HL-60/S4 treated with retinoic acid at 250 ng/mL for 4 days and 3 days (cell line): Measurements from ENCODE around the gene LRRC23.
"Not testable (repeated sequence)": the region's sequence is repeated elsewhere in the genome, so short reads cannot be mapped to it uniquely, and the experiment has no call there.

Experiments
- in situ Hi-C: fragments of 300-500 bp; cut with MboI; formaldehyde crosslinking; loops from 2 replicates; pipeline ENCODE4 v1.7.0; 2022; ENCODE audit warnings: low sequenced_read_pairs

LRRC23 gene

DNA sequence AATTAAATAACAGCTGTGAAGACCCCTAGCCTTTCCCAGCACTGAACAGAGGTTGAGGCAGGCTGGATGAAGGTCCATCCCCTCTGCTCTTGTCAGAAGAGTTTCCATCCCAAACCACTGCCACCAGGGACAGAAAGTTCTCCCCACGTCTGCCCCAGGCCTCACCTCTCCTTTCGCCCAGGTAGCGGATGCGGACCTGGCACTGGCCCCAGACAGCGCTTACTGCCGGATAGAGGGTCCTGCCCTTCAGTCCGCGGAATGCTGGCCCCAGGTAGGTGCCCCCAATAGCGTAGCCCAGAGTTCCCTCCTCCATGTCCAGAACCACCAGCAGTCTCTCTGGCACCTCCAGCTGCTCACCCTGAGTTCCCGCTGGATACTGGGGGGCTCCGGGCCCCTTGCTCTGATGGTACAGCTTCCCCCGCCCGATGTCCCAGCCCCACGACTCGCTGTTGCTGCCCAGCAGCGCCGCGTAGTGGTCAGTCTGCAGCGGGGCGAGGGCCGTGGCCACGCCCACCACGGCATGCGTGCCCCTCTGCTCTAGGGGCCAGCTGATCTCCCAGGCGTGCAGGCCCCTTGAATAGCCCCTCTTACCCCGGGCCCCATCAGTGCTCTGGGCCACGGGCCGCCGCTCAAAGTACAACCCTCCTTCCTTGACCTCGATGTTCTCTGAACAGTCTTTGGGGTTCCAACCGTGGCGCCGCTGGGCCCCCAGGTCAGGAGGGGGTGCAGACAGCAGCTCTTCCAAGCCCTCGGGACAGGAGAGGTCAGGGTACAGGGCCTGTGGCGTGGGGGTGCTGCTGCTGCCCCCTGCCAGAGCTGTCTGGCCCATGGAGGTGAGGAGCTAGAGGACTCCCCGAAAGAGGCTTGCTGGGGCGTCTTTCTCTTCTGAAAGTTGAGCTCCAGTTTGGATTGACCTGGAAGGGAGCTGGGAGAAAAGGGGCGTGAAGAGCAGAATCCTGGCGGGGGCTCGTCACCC, 32.3 kb upstream of the LRRC23 start:
- in situ Hi-C loops, result no loop called here

DNA sequence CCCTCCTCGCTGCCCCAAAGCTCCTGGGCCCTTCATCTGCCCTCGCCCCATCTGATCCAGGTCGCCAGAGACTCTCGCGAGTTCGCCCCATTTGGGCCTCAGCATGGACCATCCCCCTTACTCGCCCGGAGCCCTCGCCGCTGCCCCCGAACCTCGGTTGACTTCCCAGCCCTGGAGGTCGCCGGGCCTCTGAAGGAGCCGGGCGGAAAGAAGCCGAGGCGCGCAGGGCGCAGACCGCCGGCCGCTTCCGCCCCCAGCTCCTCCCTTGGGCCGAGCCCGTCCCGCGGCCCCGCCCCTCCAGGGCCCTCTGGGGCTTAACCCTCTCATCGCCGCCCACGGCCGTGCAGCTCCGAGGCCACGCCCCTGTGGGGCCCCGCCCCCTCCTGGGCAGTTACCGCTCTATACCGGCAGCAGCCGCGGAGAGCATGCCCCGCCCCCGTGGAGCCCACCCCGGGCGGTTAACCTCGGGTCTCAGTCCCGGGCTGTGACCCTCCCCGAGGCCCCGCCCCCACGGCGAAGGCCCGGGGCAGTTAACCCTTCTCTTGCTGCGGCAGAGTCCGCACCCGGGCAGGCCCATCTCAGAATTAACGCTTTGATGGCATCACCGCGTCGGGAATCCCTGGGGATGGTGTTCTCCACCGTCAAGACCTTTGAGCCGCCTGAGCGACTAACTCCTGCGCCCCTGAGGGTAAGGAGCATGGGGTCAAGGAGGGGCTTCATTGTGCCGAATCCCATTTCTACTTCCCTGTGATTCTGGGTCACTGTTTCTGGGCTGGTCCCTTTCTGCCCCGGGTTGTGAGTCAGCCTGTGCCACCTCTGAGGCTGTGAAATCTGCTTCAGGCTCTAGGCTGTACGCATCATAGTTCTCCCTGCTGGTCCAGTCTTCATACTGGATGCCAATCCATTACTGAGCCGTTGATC, 31.3 kb upstream of the LRRC23 start, which contains the start of gene SPSB2:
TSS of gene SPSB2 (minus strand) at position 210 of the 921 bp plus-strand sequence. CDS start 402 bp downstream, outside the sequence.
- in situ Hi-C loops, result no loop called here

DNA sequence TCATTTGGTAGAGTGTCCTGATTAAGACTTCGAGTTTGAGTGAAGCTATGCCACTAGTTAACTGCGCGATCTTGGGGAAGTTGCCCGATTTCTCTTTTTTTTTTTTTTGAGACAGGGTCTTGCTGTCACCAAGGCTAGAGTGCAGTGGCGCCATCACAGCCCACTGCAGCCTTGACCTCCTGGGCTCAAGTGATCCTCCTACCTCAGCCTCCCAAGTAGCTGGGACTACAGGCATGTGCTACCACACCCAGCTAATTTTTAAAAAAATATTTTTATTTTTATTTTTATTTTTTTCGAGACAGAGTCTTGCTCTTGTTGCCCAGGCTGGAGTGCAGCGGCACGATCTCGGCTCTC, 30.6 kb upstream of the LRRC23 start:
- in situ Hi-C loops, result not testable (repeated sequence)

DNA sequence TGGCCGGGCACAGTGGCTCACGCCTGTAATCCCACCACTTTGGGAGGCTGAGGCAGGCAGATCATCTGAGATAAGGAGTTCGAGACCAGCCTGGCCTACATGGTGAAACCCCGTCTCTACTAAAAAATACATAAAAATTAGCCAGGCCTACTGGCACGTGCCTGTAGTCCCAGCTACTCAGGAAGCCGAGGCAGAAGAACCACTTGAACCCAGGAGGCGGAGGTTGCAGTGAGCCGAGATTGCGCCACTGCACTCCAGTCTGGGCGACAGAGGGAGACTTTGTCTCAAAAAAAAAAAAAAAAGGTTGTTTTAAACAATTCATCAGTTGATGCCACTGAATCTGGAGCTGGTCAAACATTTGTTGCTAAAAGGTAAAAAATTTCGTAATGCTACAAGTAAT, 24.8 kb upstream of the LRRC23 start:
- in situ Hi-C loops, result not testable (repeated sequence)

DNA sequence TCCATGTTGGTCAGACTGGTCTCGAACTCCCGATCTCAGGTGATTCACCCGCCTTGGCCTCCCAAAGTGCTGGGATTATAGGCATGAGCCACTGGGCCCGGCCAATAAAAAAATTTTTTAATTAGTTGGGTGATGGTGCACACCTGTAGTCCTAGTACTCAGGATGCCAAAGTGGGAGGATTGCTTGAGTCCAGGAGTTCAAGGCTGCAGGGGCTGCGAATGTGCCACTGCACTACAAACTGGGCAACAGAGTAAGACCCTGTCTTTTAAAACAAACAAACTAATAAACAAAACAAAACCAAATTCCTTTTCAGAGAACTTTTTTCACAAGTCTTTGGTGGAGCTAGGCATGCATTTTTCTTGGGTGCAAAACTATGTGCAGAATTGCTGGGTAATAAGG, 21.4 kb upstream of the LRRC23 start:
- in situ Hi-C loops, result no loop called here

DNA sequence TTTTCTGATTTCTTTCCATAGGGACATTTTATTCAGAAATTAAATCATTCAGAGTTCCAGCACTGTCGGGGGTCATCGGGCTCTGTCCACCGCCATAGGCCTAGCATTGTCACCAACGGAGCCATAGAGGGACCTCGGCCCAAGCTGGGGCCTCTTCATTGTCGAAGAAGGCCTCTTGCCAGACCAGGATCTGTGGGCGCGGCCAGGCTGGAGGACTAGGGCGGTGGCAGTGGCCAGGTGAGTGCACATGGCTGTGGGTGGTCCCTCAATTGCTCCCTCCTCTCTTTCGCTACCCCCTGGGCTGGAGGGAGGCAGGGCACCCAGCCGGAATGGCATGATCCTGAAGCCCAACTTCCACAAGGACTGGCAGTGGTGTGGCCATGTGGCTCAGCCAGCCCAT, 20.9 kb upstream of the LRRC23 start:
- in situ Hi-C loops, result no loop called here

DNA sequence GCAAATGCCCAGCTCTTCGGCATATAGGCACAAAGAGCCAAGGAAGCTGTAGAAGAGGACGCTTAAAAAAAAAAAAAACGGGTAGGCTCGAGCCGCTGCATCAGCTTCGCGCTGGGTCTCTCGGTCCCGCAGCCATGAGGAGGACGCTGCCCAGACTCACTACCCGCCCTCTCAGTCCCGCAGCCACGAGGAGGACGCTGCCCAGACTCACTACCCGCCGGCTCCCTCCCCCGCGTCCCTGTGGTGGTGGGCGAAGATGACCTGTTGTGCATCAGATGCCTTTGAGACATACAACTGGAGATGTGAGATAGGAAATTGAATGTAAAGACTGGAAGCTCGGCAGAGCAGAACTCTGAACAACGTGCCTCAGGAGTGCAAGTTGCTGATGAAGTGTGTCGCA, 20.1 kb upstream of the LRRC23 start:
- in situ Hi-C loops, result no loop called here

DNA sequence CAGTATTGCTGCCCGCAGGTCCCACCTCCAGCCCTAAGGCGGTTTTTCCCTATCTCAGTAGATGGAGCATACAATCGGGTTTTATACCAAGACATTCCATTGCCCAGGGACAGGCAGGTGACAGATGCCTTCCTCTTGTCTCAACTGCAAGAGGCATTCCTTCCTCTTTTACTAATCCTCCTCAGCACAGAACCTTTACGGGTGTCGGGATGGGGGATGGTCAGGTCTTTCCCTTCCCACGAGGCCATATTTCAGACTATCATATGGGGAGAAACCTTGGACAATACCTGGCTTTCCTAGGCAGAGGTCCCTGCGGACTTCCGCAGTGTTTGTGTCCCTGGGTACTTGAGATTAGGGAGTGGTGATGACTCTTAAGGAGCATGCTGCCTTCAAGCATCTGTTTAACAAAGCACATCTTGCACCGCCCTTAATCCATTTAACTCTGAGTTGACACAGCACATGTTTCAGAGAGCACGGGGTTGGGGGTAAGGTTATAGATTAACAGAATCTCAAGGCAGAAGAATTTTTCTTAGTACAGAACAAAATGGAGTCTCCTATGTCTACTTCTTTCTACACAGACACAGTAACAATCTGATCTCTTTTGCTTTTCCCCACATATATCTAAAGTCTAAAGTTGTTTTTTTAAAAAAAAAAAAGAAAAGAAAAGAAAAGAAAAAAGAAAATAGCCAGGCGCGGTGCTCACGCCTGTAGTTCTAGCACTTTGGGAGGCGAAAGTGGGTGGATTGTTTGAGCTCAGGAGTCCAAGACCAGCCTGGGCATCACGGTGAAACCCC, 18.2 kb upstream of the LRRC23 start:
- in situ Hi-C loops, result not testable (repeated sequence)

DNA sequence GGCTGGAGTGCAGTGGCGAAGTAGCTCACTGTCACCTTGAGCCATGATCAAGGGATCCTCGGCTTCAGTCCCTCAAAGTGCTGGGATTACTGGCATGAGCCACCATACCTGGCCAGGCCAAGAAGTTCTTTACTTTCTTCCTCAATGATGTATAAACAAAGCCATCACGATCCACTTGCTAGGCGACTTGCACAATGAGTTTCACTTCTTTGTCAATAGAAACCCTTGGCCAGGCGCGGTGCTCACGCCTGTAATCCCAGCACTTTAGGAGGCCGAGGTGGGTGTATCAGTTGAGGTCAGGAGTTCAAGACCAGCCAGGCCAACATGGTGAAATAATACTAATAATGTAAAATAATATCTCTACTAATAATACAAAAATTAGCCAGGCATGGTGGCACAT, 17.2 kb upstream of the LRRC23 start:
- in situ Hi-C loops, result no loop called here

DNA sequence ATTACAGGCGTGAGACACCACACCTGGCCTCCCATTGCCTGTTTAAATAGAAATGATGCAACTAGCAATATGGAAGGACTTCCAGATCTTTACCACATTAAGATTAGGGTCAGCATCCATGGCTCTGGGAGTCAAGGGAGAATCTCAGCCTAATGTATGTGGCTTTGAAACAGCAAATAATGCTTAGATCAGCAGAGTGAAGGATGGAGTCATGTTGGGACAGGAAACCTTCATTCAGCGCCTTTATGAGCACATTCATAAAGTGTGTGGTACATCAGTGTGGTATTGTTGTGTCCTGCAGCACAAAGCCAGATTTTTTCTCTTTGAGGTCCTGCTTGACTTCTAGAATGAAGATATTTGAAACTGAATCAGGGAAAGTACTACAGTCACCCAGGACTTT, 16.3 kb upstream of the LRRC23 start:
- in situ Hi-C loops, result no loop called here

DNA sequence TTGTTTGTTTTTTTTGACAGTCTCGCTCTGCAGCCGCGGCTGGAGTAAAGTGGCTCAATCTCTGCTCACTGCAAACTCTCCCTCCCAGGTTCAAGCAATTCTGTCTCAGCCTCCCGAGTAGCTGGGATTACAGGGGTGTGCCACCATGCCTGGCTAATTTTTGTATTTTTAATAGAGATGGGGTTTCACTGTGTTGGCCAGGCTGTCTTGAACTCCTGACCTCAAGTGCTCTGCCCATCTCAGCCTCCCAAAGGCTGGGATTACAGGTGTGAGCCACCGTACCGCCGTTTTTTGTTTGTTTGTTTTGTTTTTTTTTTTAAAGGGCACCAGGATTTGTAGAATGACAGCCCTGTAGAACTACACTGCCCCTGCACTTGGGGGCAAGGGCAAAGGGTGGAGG, 15.8 kb upstream of the LRRC23 start:
- in situ Hi-C loops, result not testable (repeated sequence)

DNA sequence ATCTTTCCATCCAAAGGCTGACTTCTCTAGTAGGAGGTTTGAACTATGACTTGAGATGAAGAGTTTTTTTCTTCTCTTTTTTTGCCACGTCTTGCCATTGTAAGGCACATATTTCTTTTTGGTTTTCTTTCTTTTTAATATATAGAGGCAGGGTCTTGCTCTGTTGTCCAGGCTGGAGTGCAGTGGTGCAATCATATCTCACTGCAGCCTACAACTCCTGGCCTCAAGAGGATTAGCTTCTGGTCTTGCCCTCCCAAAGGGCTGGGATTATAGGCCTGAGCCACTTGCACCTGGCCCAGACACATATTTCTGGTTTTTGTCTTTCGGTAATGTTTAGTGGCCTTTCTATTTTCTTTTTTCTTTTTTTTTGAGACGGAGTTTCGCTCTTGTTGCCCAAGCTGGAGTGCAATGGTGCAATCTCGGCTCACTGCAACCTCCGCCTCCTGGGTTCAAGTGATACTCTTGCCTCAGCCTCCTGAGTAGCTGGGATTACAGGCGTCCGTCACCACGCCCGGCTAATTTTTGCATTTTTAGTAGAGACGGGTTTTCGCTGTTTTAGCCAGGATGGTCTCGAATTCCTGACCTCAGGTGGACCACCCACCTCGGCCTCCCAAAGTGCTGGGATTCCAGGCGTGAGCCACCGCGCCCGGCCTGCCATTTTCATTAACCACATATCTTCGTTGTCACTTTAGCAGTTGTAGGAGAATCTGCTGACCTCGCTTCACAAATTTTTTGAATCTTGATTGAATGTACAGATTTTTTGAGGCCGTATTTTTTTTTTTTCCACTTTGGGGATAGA, 14.6 kb upstream of the LRRC23 start:
- in situ Hi-C loops, result not testable (repeated sequence)

DNA sequence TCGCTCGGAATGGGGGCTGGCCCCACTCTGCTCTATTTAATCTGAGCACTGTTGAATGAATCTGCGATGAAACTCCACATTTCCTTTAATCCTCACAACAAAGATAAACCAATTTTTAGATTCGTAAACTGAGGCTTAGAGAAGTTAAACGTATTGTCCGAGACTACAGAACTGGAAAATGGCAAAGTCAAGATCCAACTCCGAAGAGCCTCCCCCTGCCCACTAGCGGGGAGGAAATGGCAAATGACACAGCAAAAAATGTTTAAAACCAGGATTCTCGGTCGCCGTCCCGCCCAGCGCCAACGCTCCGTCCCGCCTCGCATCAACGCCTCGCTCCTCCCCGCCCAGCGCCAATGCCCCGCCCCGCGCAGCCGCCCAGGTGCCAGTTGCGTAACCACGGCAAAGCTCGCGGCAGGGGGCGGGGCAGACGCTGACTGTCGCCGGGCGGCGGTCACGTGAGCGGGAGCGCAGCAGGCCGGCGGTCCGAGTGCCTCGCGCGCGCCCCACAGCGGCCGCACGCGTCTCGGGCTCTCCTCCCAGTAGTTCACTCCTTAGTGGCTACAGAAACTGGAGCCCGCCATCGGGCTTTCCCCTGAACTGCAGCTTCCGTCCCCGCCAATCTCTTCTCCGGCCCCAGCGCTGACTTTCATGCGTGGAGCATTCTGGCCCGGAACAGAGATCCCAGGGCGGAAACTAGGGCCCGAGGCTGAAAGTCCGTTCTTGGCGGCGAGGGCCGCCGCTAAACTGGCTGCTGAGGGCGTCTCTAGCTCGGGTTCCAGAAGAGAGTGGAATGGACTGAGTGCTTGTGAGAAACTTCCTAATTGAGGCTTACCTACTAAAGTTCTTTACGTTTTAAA, 13.6 kb upstream of the LRRC23 start:
- in situ Hi-C loops, result no loop called here

DNA sequence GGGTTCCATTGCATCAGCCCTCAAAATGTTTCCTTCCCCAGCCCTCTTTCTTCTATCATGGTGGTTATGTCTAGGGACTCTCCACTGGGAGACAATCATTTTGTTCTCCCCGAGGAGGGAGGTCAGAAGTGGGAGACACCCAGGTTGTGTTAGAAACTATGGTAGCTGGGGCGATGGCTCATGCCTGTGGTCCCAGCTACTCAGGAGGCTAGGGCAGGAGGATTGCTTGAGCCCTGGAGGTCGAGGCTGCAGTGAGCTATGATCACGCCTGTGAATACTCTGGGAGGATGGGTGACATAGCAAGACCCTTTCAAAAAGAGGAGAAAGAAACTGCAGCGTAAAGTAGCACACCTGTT, 13.0 kb upstream of the LRRC23 start:
- in situ Hi-C loops, result no loop called here

DNA sequence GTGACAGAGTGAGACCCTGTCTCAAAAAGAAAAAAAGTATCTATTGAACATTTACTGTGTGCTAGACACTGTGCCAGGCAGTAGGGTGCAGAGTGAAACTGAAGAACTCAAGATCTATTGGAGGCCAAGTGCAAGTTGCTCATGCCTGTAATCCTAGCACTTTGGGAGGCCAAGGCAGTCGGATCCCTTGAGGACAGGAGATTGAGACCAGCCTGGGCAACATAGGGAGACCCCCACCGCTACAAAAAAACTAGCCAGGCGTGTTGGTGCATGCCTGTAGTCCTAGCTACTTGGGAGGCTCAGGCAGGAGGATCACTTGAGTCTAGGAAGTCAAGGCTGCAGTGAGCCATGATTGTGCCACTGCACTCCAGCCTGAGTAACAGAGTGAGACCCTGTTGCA, 11.9 kb upstream of the LRRC23 start:
- in situ Hi-C loops, result not testable (repeated sequence)

DNA sequence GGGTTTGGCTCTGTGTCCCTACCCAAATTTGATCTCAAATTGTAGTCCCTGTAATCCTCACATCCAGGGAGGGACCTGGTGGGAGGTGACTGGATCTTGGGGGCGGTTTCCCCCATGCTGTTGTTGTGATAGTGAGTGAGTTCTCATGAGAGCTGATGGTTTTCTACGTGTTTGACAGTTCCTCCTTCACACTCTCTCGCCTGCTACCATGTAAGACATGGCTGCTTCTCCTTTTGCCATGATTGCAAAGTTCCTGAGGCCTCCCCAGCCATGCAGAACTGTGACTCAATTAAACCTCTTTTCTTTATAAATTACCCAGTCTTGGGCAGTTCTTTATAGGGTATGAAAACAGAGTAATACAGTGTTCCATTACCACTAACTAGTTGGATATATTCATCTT, 10.3 kb upstream of the LRRC23 start:
- in situ Hi-C loops, result no loop called here

DNA sequence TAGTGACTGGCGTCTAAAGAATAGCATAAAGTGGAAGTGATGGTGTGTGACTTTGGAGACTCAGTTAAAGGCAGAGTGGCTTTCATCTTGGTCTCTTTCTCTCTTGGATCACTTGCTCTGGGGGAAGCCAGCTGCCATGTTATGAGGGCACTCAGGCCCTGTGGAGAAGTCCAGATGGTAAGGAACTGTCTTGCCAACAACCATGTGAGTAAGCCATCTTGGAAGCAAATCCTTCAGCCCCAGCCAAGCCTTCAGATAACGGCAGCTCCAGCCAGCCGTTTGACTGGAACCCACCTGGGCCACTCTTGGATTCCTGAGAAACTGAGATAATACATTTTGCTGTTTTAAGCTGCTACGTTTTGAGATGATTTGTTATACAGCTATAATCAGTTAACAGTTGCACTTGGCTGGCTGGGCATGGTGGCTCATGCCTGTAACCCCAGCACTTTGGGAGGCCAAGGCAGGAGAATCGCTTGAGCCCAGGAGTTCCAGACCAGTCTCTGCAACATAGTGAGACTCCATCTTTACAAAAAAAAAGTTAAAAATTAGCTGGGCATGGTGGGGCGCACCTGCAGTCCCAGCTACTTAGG, 7.7 kb upstream of the LRRC23 start:
- in situ Hi-C loops, result no loop called here

DNA sequence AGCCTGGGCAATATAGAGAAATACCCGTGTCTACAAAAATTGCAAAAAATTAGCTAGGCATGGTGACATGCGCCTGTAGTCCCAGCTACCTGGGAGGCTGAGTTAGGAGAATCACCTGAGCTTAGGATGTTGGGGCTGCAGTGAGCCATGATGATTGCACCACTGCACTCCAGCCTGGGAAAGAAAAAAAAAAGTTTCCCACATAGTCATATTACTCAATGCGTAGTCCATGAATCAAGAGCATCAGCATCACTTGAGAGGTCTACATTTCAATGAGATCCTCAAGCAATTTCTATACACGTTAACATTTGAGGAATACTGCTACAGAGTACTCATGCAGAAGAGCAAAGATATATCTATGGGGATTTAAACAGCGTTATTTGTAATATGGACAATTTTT, 5.2 kb upstream of the LRRC23 start:
- in situ Hi-C loops, result no loop called here
